HEK293T (cell line): ENCODE measurements around the gene CNKSR3.

Source experiments
- BHLHE40 ChIP-seq: fragments of 450-650 bp; IDR thresholded peaks from 2 replicates; pipeline ENCODE4 v1.6.1; 2016; ENCODE audit warnings: mild to moderate bottlenecking, moderate library complexity, borderline replicate concordance
- CTBP1 ChIP-seq: fragments of 450-650 bp; IDR thresholded peaks from 2 replicates; pipeline ENCODE4 v1.6.1; 2016; ENCODE audit warnings: borderline replicate concordance
- ELF4 ChIP-seq: fragments of 450-650 bp; IDR thresholded peaks from 2 replicates; pipeline ENCODE4 v1.6.1; 2017; ENCODE audit warnings: antibody characterized with exemption
- FOXA1 ChIP-seq: fragments of 450-650 bp; IDR thresholded peaks from 2 replicates; pipeline ENCODE4 v1.6.1; 2016; ENCODE audit warnings: mild to moderate bottlenecking
- FOXK2 ChIP-seq: fragments of 450-650 bp; IDR thresholded peaks from 2 replicates; pipeline ENCODE4 v1.6.1; 2016; ENCODE audit warnings: mild to moderate bottlenecking
- FOXM1 ChIP-seq: fragments of 450-650 bp; IDR thresholded peaks from 2 replicates; pipeline ENCODE4 v1.6.1; 2017; ENCODE audit warnings: mild to moderate bottlenecking, borderline replicate concordance
- L3MBTL2 ChIP-seq: fragments of 450-650 bp; conservative IDR thresholded peaks from 2 replicates; pipeline ENCODE4 v1.6.1; 2016; ENCODE audit warnings: mild to moderate bottlenecking
- PKNOX1 ChIP-seq: fragments of 450-650 bp; IDR thresholded peaks from 2 replicates; pipeline ENCODE4 v1.6.1; 2016
- SP1 ChIP-seq: fragments of 450-650 bp; IDR thresholded peaks from 2 replicates; pipeline ENCODE4 v1.6.1; 2017
- SUZ12 ChIP-seq: fragments of 450-650 bp; IDR thresholded peaks from 2 replicates; pipeline ENCODE4 v1.6.1; 2016; ENCODE audit warnings: mild to moderate bottlenecking
- TARDBP ChIP-seq: fragments of 450-650 bp; IDR thresholded peaks from 2 replicates; pipeline ENCODE4 v1.6.1; 2016
- ZNF384 ChIP-seq: fragments of 450-650 bp; IDR thresholded peaks from 2 replicates; pipeline ENCODE4 v1.6.1; 2016

DNA sequence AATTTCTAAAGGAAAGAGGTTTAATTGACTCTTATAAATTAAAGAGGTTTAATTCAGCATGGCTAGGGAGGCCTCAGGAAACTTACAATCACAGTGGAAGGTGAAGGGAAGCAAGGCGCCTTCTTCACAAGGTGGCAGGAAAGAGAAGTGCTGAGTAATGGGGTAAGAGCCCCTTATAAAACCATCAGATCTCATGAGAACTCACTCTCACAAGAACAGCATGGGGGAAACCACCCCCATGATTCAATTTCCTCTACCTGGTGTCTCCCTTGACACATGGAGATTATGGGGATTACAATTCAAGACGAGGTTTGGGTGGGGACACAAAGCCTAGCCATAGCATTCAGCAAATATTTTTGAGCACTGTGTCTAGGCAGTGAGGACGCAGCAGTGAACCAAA, 150.0 kb downstream of the CNKSR3 start:
- TF ChIP-seq TARDBP (no peak), FOXK2 (no peak), SUZ12 (no peak), PKNOX1 (no peak), CTBP1 (no peak), FOXM1 (no peak), SP1 (no peak), L3MBTL2 (no peak), FOXA1 (no peak), BHLHE40 (no peak), ELF4 (no peak), ZNF384 (no peak)
